ENCODE results near the gene SPI1.

GRCh38 chr11:47398011-47398410 lies 19.7 kb upstream of the SPI1 start:
- TF ChIP-seq CTCF (IDR thresholded peaks at IDR 0.05) (no peak), ZFX (IDR thresholded peaks at IDR 0.05; ENCODE audit: borderline replicate concordance) (no peak)
